Eye (tissue), 1 donor: ENCODE data around the gene AAK1.
"Not testable (repeated sequence)": the region's sequence is repeated elsewhere in the genome, so short reads cannot be mapped to it uniquely, and the experiment has no call there.

ENCODE experiments used
- DNase-seq: peaks from one replicate; pipeline ENCODE4 v3.0.0-alpha.2; 2015

The AAK1 gene

DNA sequence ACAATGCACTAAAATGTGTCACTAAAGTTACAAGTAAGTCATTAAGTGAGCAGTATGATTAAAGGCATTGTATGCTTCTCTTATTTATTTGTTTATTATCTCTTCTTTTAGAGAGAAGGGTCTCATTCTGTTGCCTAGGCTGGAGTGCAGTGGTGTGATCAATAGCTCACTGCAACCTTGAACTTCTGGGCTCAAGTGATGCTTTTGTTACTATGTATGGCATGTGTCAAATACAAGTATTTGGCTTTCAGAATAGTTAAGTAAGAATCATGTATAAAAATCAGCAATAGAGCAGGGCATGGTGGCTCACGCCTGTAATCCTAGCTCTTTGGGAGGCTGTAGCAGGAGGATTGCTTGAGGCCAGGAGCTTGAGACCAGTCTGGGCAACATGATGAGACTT lies 15.8 kb upstream of the AAK1 start:
- DNase-seq, result no peak

- DNase-seq, result no peak
Observed at GRCh38 chr2:69652206-69652605, 8.7 kb upstream of the AAK1 start.

DNA sequence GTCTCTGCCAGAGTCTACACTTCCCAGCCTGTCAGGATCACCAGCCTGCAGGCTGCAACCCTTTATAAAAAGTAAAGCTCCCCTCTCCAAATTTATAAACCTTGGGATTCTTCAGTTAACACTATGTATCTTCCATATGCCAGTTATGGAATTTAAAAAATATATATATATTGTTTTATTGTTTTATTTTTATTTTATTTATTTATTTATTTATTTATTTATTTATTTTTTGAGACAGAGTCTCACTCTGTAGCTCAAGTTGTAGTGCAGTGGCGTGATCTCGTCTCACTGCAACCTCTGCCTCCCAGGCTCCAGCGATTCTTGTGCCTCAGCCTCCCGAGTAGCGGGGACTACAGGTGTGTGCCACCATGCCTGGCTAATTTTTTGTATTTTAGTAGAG lies 3.7 kb upstream of the AAK1 start:
- DNase-seq, result not testable (repeated sequence)

DNA sequence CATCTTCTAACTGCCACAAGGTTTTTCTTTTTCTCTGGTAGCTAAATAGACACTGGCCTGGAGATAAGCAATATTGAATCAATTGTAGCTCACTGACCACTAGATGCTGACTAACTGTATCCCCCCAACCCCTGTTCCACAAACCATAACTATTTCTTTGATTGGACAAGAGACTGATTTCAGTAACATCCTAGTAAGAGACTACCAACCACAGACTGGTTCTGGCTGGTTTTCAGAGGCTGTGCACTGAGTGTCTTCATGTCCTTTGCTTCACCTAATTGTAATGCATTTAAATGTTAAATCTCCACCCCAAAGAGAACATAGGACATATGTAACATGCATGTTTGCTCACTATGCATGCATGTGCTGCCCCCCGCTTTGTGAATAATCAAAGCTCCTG lies 3.2 kb upstream of the AAK1 start:
- DNase-seq, result no peak

GRCh38 chr2:69645921-69646320 lies 2.4 kb upstream of the AAK1 start:
- no peak for DNase-seq

DNA sequence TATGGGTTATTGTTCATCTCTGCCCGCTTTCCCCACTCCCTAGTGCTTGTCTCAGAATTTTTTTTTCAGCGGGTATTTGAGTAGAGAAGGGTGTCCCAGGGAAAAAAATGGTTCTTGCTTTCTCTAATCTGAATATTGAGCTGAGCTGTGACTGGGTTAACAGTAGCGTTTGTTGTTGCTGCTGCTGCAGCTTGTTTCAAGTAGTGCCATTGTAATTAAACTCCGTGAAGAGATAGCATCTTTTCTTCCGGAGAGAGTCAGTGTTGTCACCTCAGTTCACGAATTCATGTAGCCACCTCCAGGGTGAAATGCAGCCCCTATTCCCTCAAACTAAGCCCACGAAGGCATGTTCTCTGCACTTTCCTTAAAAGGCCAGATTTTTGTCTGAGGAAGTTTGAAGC lies 1.5 kb upstream of the AAK1 start:
- DNase-seq, result peak; percentile 27

DNA sequence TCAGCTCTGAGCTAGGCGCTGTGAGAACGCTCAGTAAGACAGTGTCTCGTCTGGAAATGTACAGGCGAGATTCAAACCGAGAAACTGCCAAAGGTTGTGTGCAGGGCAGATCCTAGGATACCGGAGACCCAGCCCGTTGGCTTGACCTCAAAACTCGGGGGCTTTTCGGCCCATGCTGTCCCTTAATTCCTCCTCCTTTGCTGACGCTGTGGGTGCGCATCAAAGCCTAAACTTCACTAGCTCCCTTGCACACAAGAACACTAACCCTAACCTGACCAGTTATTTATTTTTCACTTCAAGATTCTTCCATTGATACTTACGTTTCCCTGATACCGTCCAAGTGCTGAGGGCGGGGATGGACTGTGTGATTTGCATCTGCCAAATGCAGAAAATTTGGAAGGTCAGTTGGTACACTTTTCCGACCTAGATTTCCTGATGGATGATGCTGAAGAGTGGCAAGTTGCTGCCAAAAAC lies 1.0 kb upstream of the AAK1 start:
- DNase-seq, result no peak

GRCh38 chr2:69642709-69643601 lies 584 bp downstream of the AAK1 start:
- peak; percentile 87 for DNase-seq

- peak; percentile 43 for DNase-seq
Observed at GRCh38 chr2:69641887-69642708, 1.4 kb downstream of the AAK1 start.

DNA sequence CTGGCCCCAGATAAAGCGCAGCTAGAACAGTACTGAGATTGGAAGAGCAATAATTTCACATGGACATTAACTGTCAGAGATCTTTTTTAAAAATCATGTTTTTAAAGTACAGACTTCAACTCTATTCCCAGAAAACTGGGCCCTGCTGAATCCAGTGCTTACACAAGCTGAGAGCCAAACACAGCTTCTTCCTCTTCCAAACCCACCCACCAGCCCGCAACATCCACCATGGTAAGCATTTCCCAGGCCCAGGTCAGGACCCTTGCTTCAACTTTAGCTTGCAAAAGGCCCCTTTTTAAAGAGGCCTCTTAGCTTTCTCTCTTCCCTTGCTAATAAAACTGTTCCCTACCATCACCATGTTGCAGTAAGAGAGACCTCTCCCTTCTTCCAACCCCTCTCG lies 2.1 kb downstream of the AAK1 start:
- peak; percentile 16 for DNase-seq

- DNase-seq, result no peak
Observed at GRCh38 chr2:69639266-69639665, 4.3 kb downstream of the AAK1 start.

DNA sequence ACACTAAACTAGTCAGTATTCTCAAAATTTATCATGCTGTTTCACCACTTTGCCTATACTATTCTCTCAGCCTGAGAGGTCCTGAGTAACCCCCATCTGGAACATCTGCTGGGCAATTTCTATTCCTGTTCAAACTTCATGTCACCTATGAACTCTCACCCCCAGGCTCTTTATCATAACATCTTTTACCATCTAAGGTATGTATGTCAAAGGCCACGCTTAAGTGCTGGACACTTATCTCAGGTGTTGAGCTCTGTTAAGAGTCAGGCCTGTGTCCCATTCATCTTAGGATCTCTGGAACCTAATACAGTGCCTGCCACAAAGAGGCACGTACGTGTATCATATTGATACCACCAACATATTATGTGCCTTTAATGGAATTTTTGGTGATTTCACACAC lies 4.9 kb downstream of the AAK1 start:
- DNase-seq, result no peak

GRCh38 chr2:69637923-69638322 lies 5.6 kb downstream of the AAK1 start:
- no peak for DNase-seq

- no peak for DNase-seq
Observed at GRCh38 chr2:69636395-69636794, 7.1 kb downstream of the AAK1 start.

- no peak for DNase-seq
Observed at GRCh38 chr2:69635432-69635831, 8.1 kb downstream of the AAK1 start.

GRCh38 chr2:69634196-69634821 lies 9.2 kb downstream of the AAK1 start:
- DNase-seq, result no peak

- no peak for DNase-seq
Observed at GRCh38 chr2:69631402-69631801, 12.1 kb downstream of the AAK1 start.

DNA sequence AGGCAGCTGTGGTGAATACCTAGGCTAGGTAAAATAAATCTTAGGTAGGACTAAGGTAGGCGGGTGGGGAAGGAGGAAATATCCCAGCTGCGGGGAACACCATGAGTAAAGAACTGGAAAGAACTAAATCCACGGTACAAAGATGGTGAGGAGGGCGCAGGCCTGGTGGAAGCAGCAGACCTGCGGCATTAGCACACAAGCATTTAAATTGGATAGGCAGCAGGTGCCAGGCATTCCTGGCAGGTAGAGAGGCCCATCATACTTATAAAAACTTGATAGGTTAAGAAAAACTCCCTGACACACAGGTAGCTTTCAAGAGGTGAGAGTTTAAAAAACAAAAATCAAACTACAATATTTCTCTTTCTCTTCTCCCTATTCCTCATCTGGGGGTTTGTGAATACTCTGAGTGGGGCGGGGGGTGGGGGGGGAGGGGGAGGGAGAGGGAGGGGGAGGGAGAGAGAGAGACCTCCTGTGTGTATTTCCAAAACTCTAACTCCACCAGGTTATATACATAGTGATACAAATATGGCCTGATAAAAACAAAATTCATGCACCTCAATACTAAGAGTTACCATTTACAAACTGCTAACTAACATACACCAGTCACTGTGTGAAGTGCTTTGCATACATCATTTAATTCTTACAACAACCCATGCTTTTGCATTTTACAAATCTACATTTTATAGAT lies 13.5 kb downstream of the AAK1 start:
- DNase-seq, result no peak

- no peak for DNase-seq
Observed at GRCh38 chr2:69628325-69629021, 15.1 kb downstream of the AAK1 start.

DNA sequence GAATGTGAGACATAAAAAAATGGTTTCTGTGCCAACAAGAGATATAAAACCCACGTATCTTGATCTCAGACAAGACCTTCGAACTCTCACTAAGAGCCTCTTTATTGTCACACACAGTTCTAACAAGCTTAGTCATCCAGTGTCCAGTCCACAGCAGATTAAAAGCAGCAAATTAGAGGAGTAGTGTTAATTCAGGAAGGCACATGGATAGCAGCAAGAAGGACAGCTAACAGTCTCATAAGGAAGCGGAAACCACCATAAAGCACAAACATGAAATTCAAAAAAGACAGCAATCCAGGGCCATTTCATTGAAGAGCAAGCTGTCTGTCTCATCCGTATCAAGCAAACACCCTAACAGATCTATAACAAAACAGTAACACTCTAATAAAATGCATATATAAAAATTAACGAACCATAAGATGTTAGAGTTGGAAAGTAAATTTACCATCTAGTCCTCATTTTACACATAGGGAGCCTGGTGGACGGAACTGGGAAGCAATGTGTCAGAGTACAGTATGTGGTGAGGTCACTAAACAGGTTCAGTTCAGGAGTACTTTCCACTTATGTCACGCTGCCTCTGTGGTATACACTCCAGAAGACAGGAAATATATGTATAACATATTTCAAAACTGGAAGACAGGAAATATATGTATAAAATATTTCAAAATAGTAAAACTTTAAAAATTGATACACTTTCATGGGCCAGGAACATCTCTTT lies 18.3 kb downstream of the AAK1 start:
- no peak for DNase-seq

GRCh38 chr2:69624611-69625010 lies 18.9 kb downstream of the AAK1 start:
- DNase-seq, result no peak

DNA sequence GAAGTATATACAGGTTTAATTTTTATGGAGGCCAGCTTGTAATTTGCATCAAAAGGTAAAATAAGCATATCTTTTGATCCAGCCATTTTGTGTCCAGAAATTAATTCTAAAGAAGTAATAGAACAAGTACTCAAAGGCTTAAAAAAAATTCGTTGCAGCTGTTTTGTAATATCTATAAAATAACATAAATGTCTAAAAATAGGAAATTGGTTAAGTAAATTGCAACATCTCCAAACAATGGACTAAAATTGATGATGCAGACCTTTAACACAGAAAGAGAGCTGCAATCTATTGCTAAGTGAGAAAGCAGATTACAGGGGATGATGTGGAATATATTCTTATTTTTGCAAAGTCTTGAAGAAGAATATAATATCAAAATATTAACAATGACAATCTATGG lies 19.4 kb downstream of the AAK1 start:
- DNase-seq, result no peak
